Esophagus squamous epithelium (tissue), 4 donors: ENCODE measurements around the gene PHLPP1.

Source experiments
- CTCF ChIP-seq, 6 experiments: fragments of 450-650 bp in 4 of 6; fragments of 200-600 bp in 2 of 6; sonication (generic) in 2 of 6; IDR thresholded peaks; one replicate each; pipeline ENCODE4 v1.5.1; 2016 to 2019; ENCODE audit warnings: antibody characterized with exemption in 6 of 6, mild to moderate bottlenecking in 4 of 6, moderate library complexity in 4 of 6
- POLR2A ChIP-seq, 4 donors: fragments of 450-650 bp; IDR thresholded peaks; one replicate each; pipeline ENCODE4 v1.6.1; 2017; ENCODE audit warnings: antibody characterized with exemption in 4 of 4, mild to moderate bottlenecking in 4 of 4, moderate library complexity in 3 of 4

GRCh38 chr18:62981566-62981965 is 266.2 kb downstream of the PHLPP1 start:
- no peak for TF ChIP-seq CTCF (IDR thresholded peaks at IDR 0.05)
- TF ChIP-seq POLR2A (IDR thresholded peaks at IDR 0.05): no peak
